RWPE2 (cell line): ENCODE results near the gene SYNE3.
A peak's percentile ranks its signal among the peaks of the same experiment; 100 is the strongest.

Source experiments
- ATAC-seq: fragments of 200-7000 bp; cut with Tn5 transposase; 3 replicates; pipeline ENCODE4 v1.9.1; 2021; ENCODE audit warnings: low read depth
- DNase-seq: peaks from one replicate; pipeline ENCODE4 v3.0.0-alpha.2; 2020; ENCODE audit warnings: low spot score
- H3K27ac ChIP-seq: fragments of 450-650 bp; 2 replicates; pipeline ENCODE4 v1.5.1; 2017; ENCODE audit warnings: mild to moderate bottlenecking; ENCODE audit not compliant: poor library complexity, severe bottlenecking
- H3K27me3 ChIP-seq: fragments of 250-450 bp; sonication (Bioruptor Pico); 2 replicates; pipeline ENCODE4 v1.5.1; 2021; ENCODE audit warnings: mild to moderate bottlenecking, moderate library complexity; ENCODE audit not compliant: insufficient read depth, poor library complexity, severe bottlenecking
- H3K36me3 ChIP-seq: fragments of 250-450 bp; sonication (Bioruptor Pico); 2 replicates; pipeline ENCODE4 v1.5.1; 2020; ENCODE audit warnings: low read depth, mild to moderate bottlenecking, moderate library complexity
- H3K4me1 ChIP-seq: fragments of 250-450 bp; sonication (Bioruptor Pico); 2 replicates; pipeline ENCODE4 v1.5.1; 2021; ENCODE audit warnings: mild to moderate bottlenecking, moderate library complexity; ENCODE audit not compliant: insufficient read depth, poor library complexity, severe bottlenecking
- H3K4me3 ChIP-seq: fragments of 250-450 bp; sonication (Bioruptor Pico); 2 replicates; pipeline ENCODE4 v1.5.1; 2021; ENCODE audit warnings: mild to moderate bottlenecking, moderate library complexity; ENCODE audit not compliant: severe bottlenecking
- H3K9me3 ChIP-seq: fragments of 250-450 bp; sonication (Bioruptor Pico); 2 replicates; pipeline ENCODE4 v1.5.1; 2021; ENCODE audit warnings: mild to moderate bottlenecking, moderate library complexity; ENCODE audit not compliant: severe bottlenecking
- TF ChIP-seq, protein P1 (sequence below): fragments of 450-650 bp; IDR thresholded peaks from one replicate; pipeline ENCODE4 v1.5.1; 2017; ENCODE audit warnings: mild to moderate bottlenecking, moderate library complexity; ENCODE audit not compliant: poor library complexity, severe bottlenecking

SYNE3 gene

GRCh38 chr14:95516554-95517181 lies at the start of gene SYNE3:
Gene SYNE3, minus strand, starts transcription at chr14:95516650. Its CDS starts 40,829 bp downstream, at chr14:95475821.
- DNase-seq (no peak), ATAC-seq (peak; percentile 57)
- Histone ChIP-seq H3K27ac (peak within 1 kb of the TSS; percentile 69), H3K4me3 (peak within 1 kb of the TSS; percentile 52), H3K27me3 (no peaks in the 10 kb centered on the region), H3K4me1 (peaks cover 50% of the 10 kb centered on the region), H3K9me3 (no peaks in the 10 kb centered on the region), H3K36me3 (peaks cover 6% of the 10 kb centered on the region; the same call in 1 of the 2 replicates)
- TF ChIP-seq, protein P1, sequence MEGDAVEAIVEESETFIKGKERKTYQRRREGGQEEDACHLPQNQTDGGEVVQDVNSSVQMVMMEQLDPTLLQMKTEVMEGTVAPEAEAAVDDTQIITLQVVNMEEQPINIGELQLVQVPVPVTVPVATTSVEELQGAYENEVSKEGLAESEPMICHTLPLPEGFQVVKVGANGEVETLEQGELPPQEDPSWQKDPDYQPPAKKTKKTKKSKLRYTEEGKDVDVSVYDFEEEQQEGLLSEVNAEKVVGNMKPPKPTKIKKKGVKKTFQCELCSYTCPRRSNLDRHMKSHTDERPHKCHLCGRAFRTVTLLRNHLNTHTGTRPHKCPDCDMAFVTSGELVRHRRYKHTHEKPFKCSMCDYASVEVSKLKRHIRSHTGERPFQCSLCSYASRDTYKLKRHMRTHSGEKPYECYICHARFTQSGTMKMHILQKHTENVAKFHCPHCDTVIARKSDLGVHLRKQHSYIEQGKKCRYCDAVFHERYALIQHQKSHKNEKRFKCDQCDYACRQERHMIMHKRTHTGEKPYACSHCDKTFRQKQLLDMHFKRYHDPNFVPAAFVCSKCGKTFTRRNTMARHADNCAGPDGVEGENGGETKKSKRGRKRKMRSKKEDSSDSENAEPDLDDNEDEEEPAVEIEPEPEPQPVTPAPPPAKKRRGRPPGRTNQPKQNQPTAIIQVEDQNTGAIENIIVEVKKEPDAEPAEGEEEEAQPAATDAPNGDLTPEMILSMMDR: peak; percentile 2

DNA sequence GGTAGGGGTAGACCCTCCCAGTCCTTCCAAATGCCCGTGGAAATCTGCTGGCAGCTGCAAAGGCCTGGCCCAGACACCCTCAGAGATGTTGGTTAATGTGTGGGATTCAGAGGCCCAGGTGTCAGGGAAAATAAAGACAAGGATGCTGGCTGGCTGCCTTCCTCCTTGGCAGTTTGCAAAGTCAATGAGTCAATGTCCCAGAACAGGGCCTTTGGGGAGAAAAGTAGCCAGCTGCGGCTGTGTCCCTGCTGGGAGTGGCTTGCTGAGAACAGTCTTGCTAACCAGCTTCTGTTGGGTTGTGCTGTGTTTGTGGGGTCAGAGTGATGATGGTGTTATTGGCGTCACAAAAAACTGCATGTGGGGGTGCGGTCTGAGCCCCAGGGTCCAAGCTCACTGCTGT lies 47.6 kb upstream of the SYNE3 start:
- no peaks in the 10 kb centered on the region for H3K27me3 ChIP-seq
- H3K27ac ChIP-seq: no peak overlapping the region
- no peaks in the 10 kb centered on the region for H3K4me1 ChIP-seq
- H3K36me3 ChIP-seq: no peaks in the 10 kb centered on the region
- DNase-seq (no peak), ATAC-seq (no peak)
- no peak overlapping the region for H3K4me3 ChIP-seq
- no peaks in the 10 kb centered on the region for H3K9me3 ChIP-seq
- TF ChIP-seq, protein P1: no peak

DNA sequence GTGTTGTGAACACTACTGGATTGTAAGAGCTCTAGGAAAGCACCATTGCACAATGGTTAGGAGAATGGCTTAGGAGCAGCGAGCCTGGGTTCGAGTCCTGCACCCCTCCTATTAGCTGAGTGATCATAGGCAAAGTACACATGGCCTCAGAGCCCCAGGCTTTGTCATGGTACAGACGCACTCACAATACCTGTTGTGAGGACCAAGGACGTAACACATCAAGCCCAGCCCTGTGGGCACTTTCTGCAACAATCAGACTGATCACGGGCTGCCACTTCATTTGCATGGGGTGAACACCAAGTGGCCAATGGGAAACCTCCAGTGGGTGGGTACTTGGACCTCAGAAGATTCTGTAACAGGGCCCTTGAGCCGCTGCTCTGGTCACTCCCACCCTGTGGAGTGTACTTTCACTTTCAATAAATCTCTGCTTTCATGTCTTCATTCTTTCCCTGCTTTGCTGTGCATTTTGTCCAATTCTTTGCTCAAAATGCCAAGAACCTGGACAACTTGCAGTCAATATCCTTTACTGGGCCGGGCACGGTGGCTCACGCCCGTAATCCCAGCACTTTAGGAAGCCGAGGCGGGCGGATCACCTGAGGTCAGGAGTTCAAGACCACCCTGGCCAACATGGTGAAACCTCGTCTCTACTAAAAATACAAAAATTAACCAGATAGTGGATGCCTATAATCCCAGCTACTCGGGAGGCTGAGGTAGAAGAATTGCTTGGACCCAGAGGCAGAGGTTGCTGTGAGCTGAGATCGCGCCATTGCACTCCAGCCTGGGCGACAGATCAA lies 46.6 kb upstream of the SYNE3 start:
- no peak overlapping the region for H3K4me3 ChIP-seq
- no peak overlapping the region for H3K27ac ChIP-seq
- H3K9me3 ChIP-seq: no peaks in the 10 kb centered on the region
- H3K36me3 ChIP-seq: no peaks in the 10 kb centered on the region
- H3K27me3 ChIP-seq: no peaks in the 10 kb centered on the region
- DNase-seq (no peak), ATAC-seq (no peak)
- H3K4me1 ChIP-seq: no peaks in the 10 kb centered on the region
- TF ChIP-seq, protein P1: no peak

GRCh38 chr14:95561001-95561412 lies 44.6 kb upstream of the SYNE3 start:
- Histone ChIP-seq H3K4me3 (no peak overlapping the region), H3K27me3 (no peaks in the 10 kb centered on the region), H3K4me1 (no peaks in the 10 kb centered on the region), H3K9me3 (no peaks in the 10 kb centered on the region), H3K27ac (no peak overlapping the region), H3K36me3 (no peaks in the 10 kb centered on the region)
- TF ChIP-seq, protein P1: peak; percentile 99
- ATAC-seq (peak; percentile 96), DNase-seq (peak; percentile 89)
